H9 (cell line): Measurements from ENCODE around the gene E2F1. TPM values are rescaled to one million over a fixed set of nuclear protein-coding genes. Genes with fewer than 3 reads are reported as not detected.

ENCODE experiments used
- DNase-seq: peaks from one replicate; pipeline ENCODE4 v3.0.0-alpha.2; 2017
- H2AFZ ChIP-seq: one replicate; pipeline ENCODE4 v1.6.1; 2013; ENCODE audit warnings: mild to moderate bottlenecking, low read length, control low read depth, moderate library complexity
- H2AK5ac ChIP-seq: 2 replicates; pipeline ENCODE4 v1.6.1; 2013; ENCODE audit warnings: low read length, control low read depth, mixed read lengths; ENCODE audit not compliant: insufficient read length
- H2BK120ac ChIP-seq: one replicate; pipeline ENCODE4 v1.6.1; 2013; ENCODE audit warnings: low read depth, mild to moderate bottlenecking, low read length, control low read depth, inconsistent platforms; ENCODE audit not compliant: poor library complexity, severe bottlenecking
- H2BK12ac ChIP-seq: 2 replicates; pipeline ENCODE4 v1.6.1; 2013; ENCODE audit warnings: low read length, control low read depth, mixed read lengths, low read depth; ENCODE audit not compliant: insufficient read length
- H2BK15ac ChIP-seq: 2 replicates; pipeline ENCODE4 v1.6.1; 2013; ENCODE audit warnings: low read depth, low read length, control low read depth
- H2BK20ac ChIP-seq: one replicate; pipeline ENCODE4 v1.6.1; 2013; ENCODE audit warnings: low read depth, mild to moderate bottlenecking, low read length, control low read depth, inconsistent platforms; ENCODE audit not compliant: poor library complexity, severe bottlenecking
- H2BK5ac ChIP-seq: 2 replicates; pipeline ENCODE4 v1.6.1; 2013; ENCODE audit warnings: low read length, control low read depth, mixed read lengths; ENCODE audit not compliant: insufficient read length
- H3K14ac ChIP-seq: 2 replicates; pipeline ENCODE4 v1.6.1; 2013; ENCODE audit warnings: low read length, control low read depth; ENCODE audit not compliant: insufficient read depth
- H3K18ac ChIP-seq: 2 replicates; pipeline ENCODE4 v1.6.1; 2013; ENCODE audit warnings: low read depth, mild to moderate bottlenecking, mixed read lengths, low read length, control low read depth; ENCODE audit not compliant: insufficient read length
- H3K23ac ChIP-seq: 2 replicates; pipeline ENCODE4 v1.6.1; 2013; ENCODE audit warnings: low read length, control low read depth, mixed read lengths, low read depth; ENCODE audit not compliant: insufficient read length
- H3K23me2 ChIP-seq: 2 replicates; pipeline ENCODE4 v1.6.1; 2013; ENCODE audit warnings: low read depth, mild to moderate bottlenecking, mixed read lengths, low read length, control low read depth; ENCODE audit not compliant: insufficient read length, poor library complexity, severe bottlenecking
- H3K27ac ChIP-seq: 2 replicates; pipeline ENCODE4 v1.5.1; 2013; ENCODE audit warnings: low read length, control low read depth, mixed read lengths, low read depth; ENCODE audit not compliant: insufficient read length
- H3K27me3 ChIP-seq: 2 replicates; pipeline ENCODE4 v1.6.1; 2013; ENCODE audit warnings: low read length, control low read depth, inconsistent platforms; ENCODE audit not compliant: insufficient read depth
- H3K4ac ChIP-seq: 2 replicates; pipeline ENCODE4 v1.6.1; 2013; ENCODE audit warnings: low read depth, mild to moderate bottlenecking, control low read depth, inconsistent platforms, low read length, moderate library complexity
- H3K4me1 ChIP-seq: 2 replicates; pipeline ENCODE4 v1.6.1; 2013; ENCODE audit warnings: low read length, control low read depth, inconsistent platforms; ENCODE audit not compliant: insufficient read depth
- H3K4me2 ChIP-seq: 2 replicates; pipeline ENCODE4 v1.6.1; 2013; ENCODE audit warnings: low read length, control low read depth, mixed read lengths; ENCODE audit not compliant: insufficient read length, insufficient read depth
- H3K56ac ChIP-seq: 2 replicates; pipeline ENCODE4 v1.6.1; 2013; ENCODE audit warnings: low read depth, mild to moderate bottlenecking, mixed read lengths, low read length, control low read depth; ENCODE audit not compliant: insufficient read length
- H3K79me1 ChIP-seq: 2 replicates; pipeline ENCODE4 v1.6.1; 2013; ENCODE audit warnings: low read depth, mild to moderate bottlenecking, moderate library complexity, low read length, control low read depth, inconsistent platforms; ENCODE audit not compliant: insufficient read depth, poor library complexity, severe bottlenecking
- H3K79me2 ChIP-seq: 2 replicates; pipeline ENCODE4 v1.6.1; 2013; ENCODE audit warnings: low read length, control low read depth, inconsistent platforms; ENCODE audit not compliant: insufficient read depth
- H3K9ac ChIP-seq: 2 replicates; pipeline ENCODE4 v1.6.1; 2013; ENCODE audit warnings: low read length, control low read depth, mixed read lengths; ENCODE audit not compliant: insufficient read length; ENCODE audit errors: extremely low read depth
- H3K9me3 ChIP-seq: one replicate; pipeline ENCODE4 v1.6.1; 2013; ENCODE audit warnings: low read depth, low read length, inconsistent platforms; ENCODE audit not compliant: control insufficient read depth
- H3T11ph ChIP-seq: one replicate; pipeline ENCODE4 v1.6.1; 2013; ENCODE audit warnings: mild to moderate bottlenecking, low read length, control low read depth, inconsistent platforms
- H4K20me1 ChIP-seq: one replicate; pipeline ENCODE4 v1.6.1; 2013; ENCODE audit not compliant: control insufficient read depth, insufficient read length, insufficient read depth
- H4K5ac ChIP-seq: 2 replicates; pipeline ENCODE4 v1.6.1; 2013; ENCODE audit warnings: low read depth, mild to moderate bottlenecking, mixed read lengths, low read length, control low read depth; ENCODE audit not compliant: insufficient read length
- H4K8ac ChIP-seq: replicated peaks from 2 replicates; pipeline ENCODE4 v1.6.1; 2013; ENCODE audit warnings: low read length, control low read depth, mixed read lengths, low read depth; ENCODE audit not compliant: insufficient read length
- H4K91ac ChIP-seq: 2 replicates; pipeline ENCODE4 v1.6.1; 2013; ENCODE audit warnings: low read depth, mild to moderate bottlenecking, moderate library complexity, mixed read lengths, low read length, control low read depth; ENCODE audit not compliant: insufficient read length
- H3K27ac Mint-ChIP-seq, 3 experiments: 2 replicates in 2 of 3; 3 replicates in 1 of 3; pipeline ENCODE4 v1.8.0; 2020 to 2021; ENCODE audit warnings: mixed read lengths in 3 of 3, mild to moderate bottlenecking in 1 of 3, moderate library complexity in 1 of 3
- H3K27me3 Mint-ChIP-seq: 2 replicates; pipeline ENCODE4 v1.8.0; 2021; ENCODE audit warnings: low read depth, mild to moderate bottlenecking, moderate library complexity, mixed read lengths
- H3K36me3 Mint-ChIP-seq, 3 experiments: 2 replicates in 2 of 3; 3 replicates in 1 of 3; pipeline ENCODE4 v1.8.0; 2020 to 2021; ENCODE audit warnings: low read depth in 3 of 3, mixed read lengths in 3 of 3; ENCODE audit not compliant: insufficient read depth in 1 of 3
- H3K4me1 Mint-ChIP-seq, 2 experiments: 2 replicates each; pipeline ENCODE4 v1.8.0; 2020; ENCODE audit warnings: mixed read lengths in 2 of 2
- H3K4me3 Mint-ChIP-seq, 2 experiments: 2 replicates in 1 of 2; 3 replicates in 1 of 2; pipeline ENCODE4 v1.8.0; 2020 to 2021; ENCODE audit warnings: mild to moderate bottlenecking in 2 of 2, mixed read lengths in 2 of 2, moderate library complexity in 1 of 2
- H3K9me3 Mint-ChIP-seq, 2 experiments: 2 replicates in 1 of 2; 3 replicates in 1 of 2; pipeline ENCODE4 v1.8.0; 2020; ENCODE audit warnings: mild to moderate bottlenecking in 2 of 2, mixed read lengths in 2 of 2, moderate library complexity in 1 of 2
- CTCF ChIP-seq: fragments of 200-600 bp; sonication (generic); conservative IDR thresholded peaks from 3 replicates; pipeline ENCODE4 v1.8.0; 2021; ENCODE audit warnings: antibody characterized with exemption, mild to moderate bottlenecking
- WGBS: extraction: QIAGEN DNeasy Blood & Tissue Kit; methylation state at CpG from one replicate; pipeline ENCODE4 v1.1.7; 2013; ENCODE audit warnings: missing lambda C conversion rate, low lambda C conversion rate, mixed read lengths; ENCODE audit not compliant: insufficient read length; ENCODE audit errors: extremely low coverage; 5-methylcytosine and 5-hydroxymethylcytosine counted together
- total RNA-seq: library from RNA; stranded (reverse); gene quantifications from 2 replicates; pipeline ENCODE4 v1.2.1, GENCODE V29; 2021

The E2F1 gene
- total RNA-seq, 1 experiment from 2014 or later, result 58.7 TPM

GRCh38 chr20:33657704-33658095, 28.5 kb downstream of the E2F1 start:
- H3K14ac ChIP-seq, result no peak overlapping the region
- H3K27ac ChIP-seq, result no peak overlapping the region
- no peak overlapping the region for H3K4me2 ChIP-seq
- no peak overlapping the region for H2AFZ ChIP-seq
- no peaks in the 10 kb centered on the region; a peak in 1 of 5 replicates for H3K9me3 Mint-ChIP-seq
- H3K27me3 ChIP-seq, result no peaks in the 10 kb centered on the region
- H3K4ac ChIP-seq, result no peak overlapping the region
- no peak overlapping the region for H4K5ac ChIP-seq
- WGBS, result no CpG with 5 or more reads among the region's 12 CpGs
- H3K79me2 ChIP-seq, result no peaks in the 10 kb centered on the region
- H4K91ac ChIP-seq, result no peak overlapping the region
- DNase-seq, result no peak
- H3K9me3 ChIP-seq, result no peaks in the 10 kb centered on the region
- no peak for TF ChIP-seq CTCF
- peaks cover 26 to 29% of the 10 kb centered on the region in 2 experiments for H3K4me1 Mint-ChIP-seq
- H3K36me3 Mint-ChIP-seq, result peaks cover 0 to 43% (median 4%) of the 10 kb centered on the region in 3 experiments; a peak in 6 of 7 replicates
- no peak overlapping the region for H3K27ac Mint-ChIP-seq
- no peak overlapping the region for H2AK5ac ChIP-seq
- H3K23me2 ChIP-seq, result peaks cover under 1% of the 10 kb centered on the region
- no peaks in the 10 kb centered on the region for H4K20me1 ChIP-seq
- no peak overlapping the region for H3K23ac ChIP-seq
- no peak overlapping the region for H2BK12ac ChIP-seq
- H3T11ph ChIP-seq, result no peak overlapping the region
- no peak overlapping the region for H2BK20ac ChIP-seq
- no peak overlapping the region for H4K8ac ChIP-seq
- H2BK5ac ChIP-seq, result no peak overlapping the region
- H3K27me3 Mint-ChIP-seq, result no peaks in the 10 kb centered on the region
- no peak overlapping the region for H3K4me3 Mint-ChIP-seq
- H3K9ac ChIP-seq, result no peak overlapping the region
- no peak overlapping the region for H3K18ac ChIP-seq
- no peak overlapping the region for H2BK120ac ChIP-seq
- H3K56ac ChIP-seq, result no peak overlapping the region
- H3K4me1 ChIP-seq, result no peaks in the 10 kb centered on the region
- no peak overlapping the region for H2BK15ac ChIP-seq
- no peaks in the 10 kb centered on the region for H3K79me1 ChIP-seq
